HG03039 (cell line): ENCODE results near the gene DTX1.
"Not testable (repeated sequence)": the region's sequence is repeated elsewhere in the genome, so short reads cannot be mapped to it uniquely, and the experiment has no call there.

Experiments
- ATAC-seq: cut with Tn5 transposase; IDR thresholded peaks from one replicate; pipeline ENCODE4 v1.9.1; 2021; ENCODE audit warnings: mild to moderate bottlenecking, moderate library complexity; ENCODE audit not compliant: unreplicated experiment

The DTX1 gene

GRCh38 chr12:113135178-113136127, 78.9 kb downstream of the DTX1 start, which contains the start of gene RASAL1:
Gene RASAL1, minus strand, starts transcription at chr12:113135761. Its CDS starts 299 bp downstream, at chr12:113135462.
- no peak for ATAC-seq

GRCh38 chr12:113136128-113136989, 79.8 kb downstream of the DTX1 start:
- ATAC-seq, result no peak

GRCh38 chr12:113136990-113137511, 80.5 kb downstream of the DTX1 start:
- no peak for ATAC-seq

GRCh38 chr12:113137861-113138783, 81.6 kb downstream of the DTX1 start:
- no peak for ATAC-seq

- no peak for ATAC-seq
Measured at GRCh38 chr12:113138826-113139225, 82.3 kb downstream of the DTX1 start.

GRCh38 chr12:113140706-113141105, 84.2 kb downstream of the DTX1 start:
- no peak for ATAC-seq

GRCh38 chr12:113141716-113142115, 85.2 kb downstream of the DTX1 start:
- not testable (repeated sequence) for ATAC-seq

- ATAC-seq, result no peak
Measured at GRCh38 chr12:113142173-113142885, 85.8 kb downstream of the DTX1 start.

- no peak for ATAC-seq
Measured at GRCh38 chr12:113142886-113143332, 86.4 kb downstream of the DTX1 start.

GRCh38 chr12:113143959-113144358, 87.4 kb downstream of the DTX1 start:
- ATAC-seq, result no peak

GRCh38 chr12:113144806-113145205, 88.3 kb downstream of the DTX1 start:
- no peak for ATAC-seq

- no peak for ATAC-seq
Measured at GRCh38 chr12:113145720-113146551, 89.4 kb downstream of the DTX1 start.

GRCh38 chr12:113146999-113147398, 90.5 kb downstream of the DTX1 start:
- no peak for ATAC-seq
